ENCODE results near the gene RFPL2. TPM values are rescaled to one million over a fixed set of nuclear protein-coding genes. Genes with fewer than 3 reads are reported as not detected.

RFPL2 gene
- total RNA-seq, 4 donors from 2014 or later: not detected

GRCh38 chr22:32206774-32207758 is 2.2 kb upstream of the RFPL2 start:
- intact Hi-C loops (cut with DNase I; ENCODE audit: low total_unique reads): no loop called here
- TF ChIP-seq POLR2A (IDR thresholded peaks at IDR 0.05) (no peak), CTCF (IDR thresholded peaks at IDR 0.05) (peak in 2 of 4 experiments; percentile 15 to 26)
- no peak overlapping the region for H3K4me3 ChIP-seq
- H3K27me3 ChIP-seq: peaks cover 0 to 8% of the 10 kb centered on the region in 2 donors
- no peaks in the 10 kb centered on the region for H3K36me3 ChIP-seq
- no peaks in the 10 kb centered on the region for H3K4me1 ChIP-seq
- no peak for DNase-seq
- H3K9me3 ChIP-seq: no peaks in the 10 kb centered on the region
- no peak overlapping the region for H3K27ac ChIP-seq

- DNase-seq: no peak
- peaks cover 0 to 8% of the 10 kb centered on the region in 2 donors for H3K27me3 ChIP-seq
- H3K27ac ChIP-seq: no peak overlapping the region
- intact Hi-C loops (cut with DNase I; ENCODE audit: low total_unique reads): no loop called here
- no peaks in the 10 kb centered on the region for H3K4me1 ChIP-seq
- no peaks in the 10 kb centered on the region for H3K9me3 ChIP-seq
- no peak overlapping the region for H3K4me3 ChIP-seq
- no peaks in the 10 kb centered on the region for H3K36me3 ChIP-seq
- TF ChIP-seq POLR2A (IDR thresholded peaks at IDR 0.05) (no peak), CTCF (IDR thresholded peaks at IDR 0.05) (no peak)
These were observed 1.3 kb upstream of the RFPL2 start for GRCh38 chr22:32205974-32206773.

- TF ChIP-seq POLR2A (IDR thresholded peaks at IDR 0.05): no peak
- TF ChIP-seq CTCF (IDR thresholded peaks at IDR 0.05): no peak
- Histone ChIP-seq H3K27ac (no peak overlapping the region), H3K4me3 (no peak overlapping the region), H3K27me3 (peaks cover 0 to 8% of the 10 kb centered on the region in 2 donors), H3K9me3 (no peaks in the 10 kb centered on the region), H3K4me1 (no peaks in the 10 kb centered on the region), H3K36me3 (no peaks in the 10 kb centered on the region)
- intact Hi-C loops (cut with DNase I; ENCODE audit: low total_unique reads): no loop called here
- DNase-seq: no peak
These were observed 625 bp downstream of the RFPL2 start for GRCh38 chr22:32204040-32204855.

- H3K27ac ChIP-seq: no peak overlapping the region
- no peak for DNase-seq
- no peak overlapping the region for H3K4me3 ChIP-seq
- intact Hi-C loops (cut with DNase I; ENCODE audit: low total_unique reads): no loop called here
- H3K36me3 ChIP-seq: no peaks in the 10 kb centered on the region
- H3K4me1 ChIP-seq: no peaks in the 10 kb centered on the region
- no peaks in the 10 kb centered on the region for H3K9me3 ChIP-seq
- no peak for TF ChIP-seq CTCF (IDR thresholded peaks at IDR 0.05)
- no peak for TF ChIP-seq POLR2A (IDR thresholded peaks at IDR 0.05)
- H3K27me3 ChIP-seq: peaks cover 0 to 8% of the 10 kb centered on the region in 2 donors
These were observed 1.5 kb downstream of the RFPL2 start for GRCh38 chr22:32203181-32204039.
